Gastrocnemius medialis (tissue), 4 donors: ENCODE data around the gene ITPR2.

Source experiments
- CTCF ChIP-seq, 5 experiments: fragments of 450-650 bp in 3 of 5; fragments of 200-600 bp in 2 of 5; sonication (generic) in 2 of 5; IDR thresholded peaks in 4 of 5; conservative IDR thresholded peaks in 1 of 5; 1 replicate in 4 of 5; 2 replicates in 1 of 5; pipeline ENCODE4 v1.5.1; 2016 to 2019; ENCODE audit warnings: antibody characterized with exemption in 5 of 5, mild to moderate bottlenecking in 3 of 5, moderate library complexity in 3 of 5
- POLR2A ChIP-seq, 2 donors: fragments of 450-650 bp; IDR thresholded peaks; one replicate each; pipeline ENCODE4 v1.6.1; 2017; ENCODE audit warnings: antibody characterized with exemption in 2 of 2, mild to moderate bottlenecking in 2 of 2, moderate library complexity in 2 of 2

- TF ChIP-seq CTCF (IDR thresholded peaks at IDR 0.05 in 4 of 5, conservative IDR thresholded peaks at IDR 0.05 in 1 of 5) (no peak), POLR2A (IDR thresholded peaks at IDR 0.05) (no peak)
Observed at GRCh38 chr12:26572137-26572536, 260.9 kb downstream of the ITPR2 start.
